Measurements from ENCODE around the gene FOXS1.

FOXS1 gene

DNA sequence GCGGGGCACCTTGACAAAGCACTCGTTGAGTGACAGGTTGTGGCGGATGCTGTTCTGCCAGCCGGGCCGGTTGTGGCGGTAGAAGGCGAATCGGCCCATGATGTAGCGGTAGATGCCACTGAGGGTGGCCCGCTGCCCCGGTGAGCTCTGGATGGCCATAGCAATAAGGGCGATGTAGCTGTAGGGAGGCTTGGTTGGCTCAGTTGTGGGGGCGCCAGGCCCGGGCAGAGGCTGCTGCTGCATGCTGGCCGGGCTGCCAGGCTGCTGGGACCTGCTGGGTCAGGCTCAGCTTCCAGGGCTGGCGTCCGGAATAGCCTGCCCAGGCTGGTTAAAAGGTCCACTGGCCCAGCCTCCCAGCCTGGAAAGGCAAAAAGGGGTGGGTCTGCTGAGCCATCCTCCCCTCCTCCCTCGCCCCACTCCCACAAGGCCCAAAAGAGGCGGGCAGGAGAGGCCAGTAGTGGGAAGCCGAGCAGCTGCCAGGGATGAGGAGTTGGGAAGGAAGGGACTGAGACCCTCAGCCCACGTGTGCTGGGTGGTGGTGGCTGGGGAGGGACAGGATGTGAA lies at the start of gene FOXS1:
Gene FOXS1 (minus strand): TSS at position 305 of the 564 bp plus-strand sequence. CDS start 62 bp downstream, at position 243.
- no peak for DNase-seq

- DNase-seq: no peak
Measured at GRCh38 chr20:31890646-31891045, 45.2 kb upstream of the FOXS1 start.

DNA sequence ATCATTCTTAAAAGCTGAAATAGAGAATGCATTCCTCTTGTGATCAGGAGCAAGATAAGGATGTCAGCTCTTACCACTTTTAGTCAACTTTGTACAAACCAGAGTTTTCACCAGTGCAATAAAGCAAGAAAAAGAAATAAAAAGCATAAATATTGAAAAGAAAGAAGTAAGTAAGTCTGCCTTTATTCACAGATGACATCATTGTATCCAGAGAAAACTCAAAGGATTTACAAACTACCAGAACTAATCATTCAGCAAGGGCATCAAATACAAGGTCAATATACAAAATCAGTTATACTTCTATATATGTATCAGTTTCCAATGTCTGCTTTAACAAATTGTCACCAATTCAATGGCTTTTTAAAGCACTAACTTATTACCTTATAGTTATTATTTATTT lies 38.4 kb upstream of the FOXS1 start:
- DNase-seq: no peak

- no peak for DNase-seq
Measured at GRCh38 chr20:31881945-31882344, 36.5 kb upstream of the FOXS1 start.

DNA sequence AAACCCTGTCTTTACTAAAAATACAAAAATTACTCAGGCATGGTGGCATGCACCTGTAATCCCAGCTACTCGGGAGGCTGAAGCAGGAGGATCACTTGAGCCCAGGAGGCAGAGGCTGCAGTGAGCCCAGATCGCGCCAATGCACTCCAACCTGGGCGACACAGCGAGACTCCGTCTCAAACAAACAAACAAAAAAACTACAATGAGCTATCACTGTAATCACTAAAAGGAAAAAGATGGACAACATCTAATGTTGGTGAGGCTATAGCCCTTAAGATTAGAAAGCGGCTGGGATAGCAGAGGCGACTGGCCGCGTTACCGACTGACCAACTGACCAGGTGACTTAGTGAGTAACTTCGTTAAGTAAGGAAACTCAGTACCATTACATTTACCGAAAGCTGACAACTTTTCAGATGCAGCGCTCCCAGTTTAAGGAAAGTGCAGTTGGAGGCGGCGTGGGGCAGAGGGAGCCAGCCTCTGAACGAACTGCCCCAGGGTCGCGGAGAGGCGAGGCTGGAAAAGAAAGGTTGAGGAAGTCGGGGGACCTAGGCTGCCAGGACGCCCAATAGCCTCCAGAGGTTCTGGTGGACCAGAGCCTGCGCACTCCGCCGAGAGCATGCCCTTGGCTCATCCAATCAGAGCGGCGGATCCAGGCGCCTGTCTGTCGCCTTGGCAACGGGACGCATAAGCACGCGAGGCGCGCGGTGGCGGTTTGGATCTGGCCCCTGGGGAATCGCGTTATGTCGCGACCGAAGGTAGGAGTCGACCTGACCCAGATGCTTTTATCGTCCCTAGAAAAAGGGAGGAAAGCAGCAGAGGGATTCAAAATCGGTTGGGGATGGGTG lies 34.0 kb upstream of the FOXS1 start:
- DNase-seq: peak; percentile 95

GRCh38 chr20:31877684-31878083 lies 32.3 kb upstream of the FOXS1 start:
- no peak for DNase-seq

DNA sequence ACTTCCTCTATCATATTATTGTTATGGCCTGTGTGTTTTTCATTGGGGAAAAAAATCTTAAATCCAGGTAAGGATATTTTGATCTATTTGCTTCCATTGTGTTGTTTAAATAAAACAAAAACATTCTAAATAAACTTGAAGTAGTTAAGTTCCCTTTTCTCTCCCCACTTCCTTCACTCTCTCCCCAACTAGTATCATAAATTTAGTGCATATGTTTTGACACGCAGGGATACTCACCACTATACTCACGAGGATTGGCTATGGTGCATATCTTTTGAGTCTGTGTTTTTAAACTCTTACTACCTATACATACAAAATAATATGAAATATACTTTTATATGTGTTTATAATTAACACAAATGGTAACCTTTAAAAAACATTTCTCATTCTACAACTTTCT lies 30.3 kb upstream of the FOXS1 start:
- no peak for DNase-seq

DNA sequence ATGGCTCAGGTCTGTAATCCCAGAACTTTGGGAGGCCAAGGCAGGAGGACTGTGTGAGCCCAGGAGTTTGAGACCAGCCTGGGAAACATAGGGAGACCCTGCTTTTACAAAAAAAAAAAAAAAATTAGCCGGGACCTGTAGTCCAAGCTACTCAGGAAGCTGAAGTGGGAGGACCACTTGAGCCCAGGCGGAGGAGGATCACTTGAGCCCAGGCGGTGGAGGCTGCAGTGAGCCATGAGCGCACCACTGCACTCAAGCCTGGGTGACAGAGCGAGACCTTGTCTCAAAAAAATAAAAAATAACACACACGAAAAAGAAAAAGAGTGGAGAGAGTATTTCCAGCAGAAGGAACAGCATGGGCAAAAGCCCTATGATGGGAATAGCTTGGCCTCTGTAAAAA lies 27.0 kb upstream of the FOXS1 start:
- no peak for DNase-seq

GRCh38 chr20:31871618-31871954 lies 26.2 kb upstream of the FOXS1 start:
- DNase-seq: no peak

GRCh38 chr20:31870726-31871617 lies 25.6 kb upstream of the FOXS1 start:
- no peak for DNase-seq

DNA sequence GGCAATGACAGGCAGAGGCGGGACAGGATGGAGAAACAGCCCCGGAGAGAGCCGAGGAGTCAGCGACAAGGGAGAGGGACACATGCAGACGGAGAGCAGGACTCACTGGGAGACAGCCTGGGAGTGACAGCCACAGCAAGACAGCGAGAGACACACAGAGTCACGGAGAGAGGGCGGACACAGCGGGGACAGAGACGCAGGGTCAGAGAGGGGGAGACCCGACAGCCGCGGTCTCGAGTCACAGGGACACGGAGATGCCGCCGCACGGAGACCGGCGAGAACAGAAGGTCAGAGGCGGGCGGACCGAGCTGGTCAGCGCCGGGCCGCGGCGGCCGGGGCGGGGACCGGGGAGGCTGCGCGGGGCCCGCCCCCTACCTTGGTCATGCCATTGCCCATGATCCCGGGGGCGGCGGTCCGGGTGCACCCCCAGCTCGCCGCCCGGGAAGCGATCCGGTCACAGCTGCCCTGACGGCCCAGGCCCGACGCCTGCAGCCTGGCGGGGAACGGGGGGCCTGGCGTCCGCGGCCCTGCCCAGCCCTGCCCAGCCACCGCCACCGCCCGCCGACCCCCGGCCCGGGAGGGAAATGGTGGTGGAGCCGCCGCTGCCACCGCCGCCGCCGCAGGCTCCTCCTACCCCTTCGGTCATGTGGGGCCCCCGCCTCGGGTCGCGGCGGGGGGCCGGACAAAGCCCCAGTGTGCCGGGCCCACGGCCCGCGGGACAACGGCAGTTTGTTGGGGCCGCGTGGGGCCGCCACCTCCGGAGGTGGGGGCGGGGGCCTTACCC lies 24.7 kb upstream of the FOXS1 start, which contains the start of the genes DUSP15 and TTLL9:
Gene DUSP15 (minus strand): TSS at position 586 of the 784 bp plus-strand sequence. CDS start 190 bp downstream, at position 396.
Gene TTLL9 (plus strand): TSS at position 693 of the 784 bp plus-strand sequence. CDS start 493 bp downstream, outside the sequence.
- no peak for DNase-seq

DNA sequence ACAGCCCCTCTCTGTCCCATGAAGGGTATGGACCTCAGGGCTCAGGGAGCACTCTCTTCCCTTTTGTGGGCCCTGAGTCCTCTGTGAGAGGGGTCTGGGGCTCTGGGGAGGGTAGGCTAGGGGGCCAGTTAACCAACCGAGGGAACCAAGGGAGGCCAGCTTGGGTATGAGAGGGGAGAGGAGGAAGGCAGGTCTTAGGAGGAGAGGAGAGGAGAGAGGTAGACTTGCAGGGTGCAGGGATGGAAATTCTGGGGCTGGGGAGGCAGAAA lies 24.2 kb upstream of the FOXS1 start:
- no peak for DNase-seq

- no peak for DNase-seq
Measured at GRCh38 chr20:31868853-31869672, 23.7 kb upstream of the FOXS1 start.

GRCh38 chr20:31866221-31866620 lies 20.8 kb upstream of the FOXS1 start:
- no peak for DNase-seq

DNA sequence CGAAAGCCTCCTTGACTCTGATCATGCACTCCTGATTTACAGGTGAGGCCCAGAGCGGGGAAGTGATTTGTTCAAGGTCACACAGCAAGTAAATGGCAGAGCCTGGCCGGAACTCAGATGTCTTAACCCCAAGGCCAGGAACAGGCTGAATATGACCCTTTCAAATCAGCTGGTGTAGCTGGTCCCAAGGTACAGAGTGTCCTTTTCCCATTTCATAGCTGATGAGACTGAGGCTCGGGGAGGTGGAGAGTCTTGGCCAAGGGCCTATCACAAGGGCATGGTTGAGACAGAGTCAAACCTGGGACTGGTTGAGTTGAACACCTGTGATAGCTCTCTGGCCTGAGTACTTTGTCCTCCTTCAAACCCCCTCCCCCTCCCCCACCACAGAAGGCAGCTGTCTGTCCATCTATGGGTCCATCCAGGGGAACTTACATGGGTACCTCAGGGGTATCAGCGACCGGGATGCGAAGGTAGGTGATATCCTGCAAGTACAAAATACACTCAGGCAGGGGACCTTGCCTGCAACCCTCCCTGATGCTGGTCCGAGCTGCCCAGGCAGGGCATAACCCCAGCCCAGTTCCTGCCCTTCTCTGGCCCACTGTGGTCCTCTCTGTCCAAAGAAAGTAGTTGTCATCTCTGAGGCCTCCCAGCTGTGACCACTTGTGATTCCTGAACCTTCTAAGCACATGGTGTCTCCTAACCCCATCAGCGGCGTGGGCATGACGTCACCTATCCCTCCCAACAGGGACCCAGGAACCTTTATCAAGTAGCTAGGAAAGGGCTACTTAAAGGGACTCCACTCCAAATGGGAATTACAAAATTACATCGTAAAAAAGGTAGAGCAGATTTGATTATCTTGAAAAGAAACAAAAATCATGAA lies 19.4 kb upstream of the FOXS1 start:
- DNase-seq: no peak

DNA sequence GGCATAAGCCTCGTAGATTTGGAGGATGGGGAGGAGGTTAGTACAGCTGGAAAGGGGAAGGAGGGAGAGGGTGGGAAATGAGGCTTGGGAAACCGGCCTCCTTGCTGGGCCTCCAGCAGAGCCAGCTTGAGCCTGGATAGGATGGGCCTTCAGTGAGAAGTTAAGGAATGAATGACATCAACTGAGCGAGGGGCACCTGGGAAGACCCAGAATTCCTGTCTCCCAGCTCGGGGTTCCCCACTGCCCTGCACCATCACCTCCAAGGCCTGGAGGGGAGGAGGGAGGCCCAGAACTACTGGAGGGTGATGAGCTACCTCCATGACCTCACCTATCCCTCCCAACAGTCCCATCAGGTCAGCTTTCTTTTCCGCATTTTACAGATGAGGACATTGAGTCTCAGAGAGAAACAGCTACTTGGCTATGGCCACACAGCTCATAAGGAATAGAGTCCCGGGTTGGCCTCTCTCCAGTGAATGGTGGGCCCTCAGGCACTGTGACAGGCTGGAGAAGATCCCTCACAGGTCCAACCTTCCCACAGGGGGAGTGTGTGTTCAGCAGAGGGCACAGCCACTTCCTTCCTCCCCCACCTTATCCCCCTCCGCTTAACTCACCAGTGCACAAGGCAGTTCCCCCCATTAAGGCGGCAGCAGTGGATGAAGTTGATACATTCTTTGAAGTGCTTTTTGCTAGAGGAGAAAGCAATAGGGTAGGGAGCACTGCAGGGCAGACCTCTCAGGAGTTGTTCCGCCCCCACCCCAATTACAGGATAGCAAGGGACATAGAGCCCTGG lies 18.1 kb upstream of the FOXS1 start:
- DNase-seq: no peak

DNA sequence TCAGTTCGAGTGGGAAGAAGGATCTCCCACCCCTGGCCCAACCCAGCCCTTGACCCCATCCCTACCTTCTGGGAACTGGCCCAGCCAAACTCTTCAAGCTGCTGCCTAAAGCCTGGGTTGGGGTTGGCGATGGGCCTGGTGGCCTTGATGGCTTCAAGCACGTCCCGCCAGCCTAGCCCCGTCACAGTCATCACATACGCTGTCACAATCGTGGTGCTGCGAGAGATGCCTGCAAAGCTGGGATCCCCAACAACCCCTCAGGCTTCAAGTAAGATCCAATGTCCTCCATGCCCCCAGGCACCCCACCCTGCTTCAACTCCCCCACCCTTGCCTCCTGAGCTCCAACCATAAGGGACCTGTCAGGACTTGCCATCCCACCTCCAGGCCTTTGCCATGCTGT lies 17.1 kb upstream of the FOXS1 start:
- no peak for DNase-seq

DNA sequence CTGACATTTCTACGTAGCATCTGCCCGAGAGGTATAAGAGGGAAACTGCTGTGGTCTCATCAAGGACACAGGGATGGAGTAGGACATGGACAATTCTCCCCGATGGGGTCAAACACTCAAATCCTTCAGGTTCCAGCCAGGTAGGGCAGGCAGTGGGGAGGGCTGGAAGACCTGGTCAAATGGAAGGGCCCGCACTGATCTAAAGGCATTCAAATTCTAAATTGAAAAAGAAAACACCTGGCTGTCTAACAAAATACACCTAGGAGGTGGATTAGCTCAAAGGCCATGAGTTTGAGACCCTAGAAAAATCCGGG lies 16.7 kb upstream of the FOXS1 start:
- DNase-seq: no peak

- DNase-seq: peak; percentile 44
Measured at GRCh38 chr20:31861385-31862156, 16.2 kb upstream of the FOXS1 start.

- DNase-seq: no peak
Measured at GRCh38 chr20:31861135-31861384, 15.7 kb upstream of the FOXS1 start.
